Vagina (tissue), 2 donors: Measurements from ENCODE around the gene TBC1D4. TPM values are rescaled to one million over a fixed set of nuclear protein-coding genes. Genes with fewer than 3 reads are reported as not detected.

Experiments
- DNase-seq, 2 donors: peaks; one replicate each; pipeline ENCODE4 v3.0.0-alpha.2; 2017; ENCODE audit errors: extremely low spot score in 2 of 2
- H3K27ac ChIP-seq: fragments of 200-600 bp; sonication (generic); one replicate; pipeline ENCODE4 v1.5.1; 2019
- H3K27me3 ChIP-seq: fragments of 200-600 bp; sonication (generic); one replicate; pipeline ENCODE4 v1.5.1; 2019
- H3K36me3 ChIP-seq, 2 donors: fragments of 200-600 bp; sonication (generic); one replicate each; pipeline ENCODE4 v1.5.1; 2017 to 2019
- H3K4me1 ChIP-seq: fragments of 200-600 bp; sonication (generic); one replicate; pipeline ENCODE4 v1.5.1; 2019
- H3K4me3 ChIP-seq, 2 donors: fragments of 200-600 bp; sonication (generic); 1 replicate in 1 of 2; 2 replicates in 1 of 2; pipeline ENCODE4 v1.5.1; 2016 to 2019
- H3K9me3 ChIP-seq: fragments of 200-600 bp; sonication (generic); one replicate; pipeline ENCODE4 v1.5.1; 2019
- POLR2A ChIP-seq, 2 donors: fragments of 450-650 bp; IDR thresholded peaks; one replicate each; pipeline ENCODE4 v1.6.1; 2017; ENCODE audit warnings: antibody characterized with exemption in 2 of 2, mild to moderate bottlenecking in 2 of 2, moderate library complexity in 2 of 2
- POLR2AphosphoS5 ChIP-seq, 2 donors: sonication (generic); formaldehyde crosslinking; IDR thresholded peaks; one replicate each; pipeline ENCODE4 v1.9.0; 2017; ENCODE audit warnings: antibody characterized with exemption in 2 of 2, mild to moderate bottlenecking in 2 of 2, low read depth in 1 of 2; ENCODE audit not compliant: insufficient read depth in 1 of 2
- intact Hi-C: fragments of 100-400 bp; cut with DNase I; formaldehyde crosslinking; loops from one replicate; pipeline ENCODE4 v1.15.1; 2023
- total RNA-seq: library from RNA; depleted of rRNA; stranded (reverse); fragments of >200 nt; gene quantifications from one replicate; pipeline ENCODE4 v1.2.3, GENCODE V29; 2016
- TF ChIP-seq, protein P1 (sequence below), 3 experiments: fragments of 450-650 bp in 2 of 3; fragments of 200-600 bp in 1 of 3; sonication (generic) in 1 of 3; IDR thresholded peaks; one replicate each; pipeline ENCODE4 v1.5.1; 2017 to 2019; ENCODE audit warnings: antibody characterized with exemption in 3 of 3, mild to moderate bottlenecking in 2 of 3, moderate library complexity in 2 of 3

Gene TBC1D4
- total RNA-seq, 1 donor from 2014 or later = 25.0 TPM

GRCh38 chr13:75454497-75454896, 27.5 kb downstream of the TBC1D4 start:
- Histone ChIP-seq H3K27ac (no peak overlapping the region), H3K4me3 (no peak overlapping the region), H3K36me3 (no peaks in the 10 kb centered on the region), H3K4me1 (peaks cover 19% of the 10 kb centered on the region), H3K27me3 (no peaks in the 10 kb centered on the region), H3K9me3 (no peaks in the 10 kb centered on the region)
- intact Hi-C loops = no loop called here
- no peak for TF ChIP-seq POLR2A (IDR thresholded peaks at IDR 0.05)
- TF ChIP-seq, protein P1, sequence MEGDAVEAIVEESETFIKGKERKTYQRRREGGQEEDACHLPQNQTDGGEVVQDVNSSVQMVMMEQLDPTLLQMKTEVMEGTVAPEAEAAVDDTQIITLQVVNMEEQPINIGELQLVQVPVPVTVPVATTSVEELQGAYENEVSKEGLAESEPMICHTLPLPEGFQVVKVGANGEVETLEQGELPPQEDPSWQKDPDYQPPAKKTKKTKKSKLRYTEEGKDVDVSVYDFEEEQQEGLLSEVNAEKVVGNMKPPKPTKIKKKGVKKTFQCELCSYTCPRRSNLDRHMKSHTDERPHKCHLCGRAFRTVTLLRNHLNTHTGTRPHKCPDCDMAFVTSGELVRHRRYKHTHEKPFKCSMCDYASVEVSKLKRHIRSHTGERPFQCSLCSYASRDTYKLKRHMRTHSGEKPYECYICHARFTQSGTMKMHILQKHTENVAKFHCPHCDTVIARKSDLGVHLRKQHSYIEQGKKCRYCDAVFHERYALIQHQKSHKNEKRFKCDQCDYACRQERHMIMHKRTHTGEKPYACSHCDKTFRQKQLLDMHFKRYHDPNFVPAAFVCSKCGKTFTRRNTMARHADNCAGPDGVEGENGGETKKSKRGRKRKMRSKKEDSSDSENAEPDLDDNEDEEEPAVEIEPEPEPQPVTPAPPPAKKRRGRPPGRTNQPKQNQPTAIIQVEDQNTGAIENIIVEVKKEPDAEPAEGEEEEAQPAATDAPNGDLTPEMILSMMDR (IDR thresholded peaks at IDR 0.05) = no peak
- TF ChIP-seq POLR2AphosphoS5 (IDR thresholded peaks at IDR 0.05; ENCODE audit: insufficient read depth in 1 of 2, low read depth in 1 of 2) = peak in 1 of 2 donors; percentile 66
- DNase-seq = no peak

DNA sequence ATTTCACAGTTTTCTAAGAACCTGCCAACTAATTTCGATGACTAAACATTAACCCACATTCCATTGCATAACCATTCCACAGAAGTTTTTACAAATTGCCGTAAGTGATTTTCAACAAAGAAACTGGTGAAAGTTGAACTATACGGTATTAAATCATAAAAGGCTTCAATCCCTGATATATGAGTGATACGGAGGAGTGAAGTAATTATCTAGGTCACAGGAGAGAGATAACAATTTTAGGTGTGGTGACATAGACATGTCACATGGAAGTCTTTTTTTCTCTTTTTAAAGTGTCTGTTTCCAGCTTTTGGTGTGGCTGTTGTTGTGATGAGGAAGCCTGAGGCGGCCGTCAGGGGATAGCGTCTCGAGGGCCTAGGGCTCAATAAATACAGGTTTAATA, 29.4 kb downstream of the TBC1D4 start:
- TF ChIP-seq POLR2A (IDR thresholded peaks at IDR 0.05) (no peak), POLR2AphosphoS5 (IDR thresholded peaks at IDR 0.05; ENCODE audit: insufficient read depth in 1 of 2, low read depth in 1 of 2) (no peak)
- TF ChIP-seq, protein P1 (IDR thresholded peaks at IDR 0.05) = no peak
- Histone ChIP-seq H3K9me3 (no peaks in the 10 kb centered on the region), H3K27me3 (no peaks in the 10 kb centered on the region), H3K4me3 (no peak overlapping the region), H3K27ac (no peak overlapping the region), H3K4me1 (peaks cover 19% of the 10 kb centered on the region), H3K36me3 (no peaks in the 10 kb centered on the region)
- DNase-seq = no peak
- intact Hi-C loops = no loop called here

- no peaks in the 10 kb centered on the region for H3K27me3 ChIP-seq
- intact Hi-C loops = no loop called here
- no peak for DNase-seq
- H3K4me3 ChIP-seq = no peak overlapping the region
- peaks cover 18% of the 10 kb centered on the region for H3K4me1 ChIP-seq
- H3K9me3 ChIP-seq = no peaks in the 10 kb centered on the region
- no peak overlapping the region for H3K27ac ChIP-seq
- no peaks in the 10 kb centered on the region for H3K36me3 ChIP-seq
- TF ChIP-seq POLR2AphosphoS5 (IDR thresholded peaks at IDR 0.05; ENCODE audit: insufficient read depth in 1 of 2, low read depth in 1 of 2) = no peak
- no peak for TF ChIP-seq POLR2A (IDR thresholded peaks at IDR 0.05)
- TF ChIP-seq, protein P1 (IDR thresholded peaks at IDR 0.05) = no peak
Measured at GRCh38 chr13:75447493-75447892, 34.5 kb downstream of the TBC1D4 start.

DNA sequence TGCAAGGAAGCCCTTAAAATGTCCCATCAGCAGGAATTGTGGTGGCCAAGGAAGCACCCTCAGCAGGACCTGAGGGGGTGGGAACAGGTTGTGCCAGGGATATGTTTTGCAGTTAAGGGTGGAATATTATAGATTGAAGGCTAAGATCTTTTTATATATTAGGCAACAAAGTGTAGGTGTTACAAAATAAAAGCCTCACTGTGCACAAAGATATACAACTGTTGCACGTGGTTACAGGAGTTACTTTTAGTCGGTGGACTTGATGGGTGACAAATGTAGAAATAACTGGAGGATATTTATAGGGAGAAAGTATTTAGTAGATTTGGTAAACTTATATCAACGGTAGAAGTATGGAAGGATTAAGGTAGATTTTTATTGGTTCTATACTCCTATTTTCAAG, 35.1 kb downstream of the TBC1D4 start:
- Histone ChIP-seq H3K27ac (no peak overlapping the region), H3K4me3 (no peak overlapping the region), H3K36me3 (no peaks in the 10 kb centered on the region), H3K9me3 (no peaks in the 10 kb centered on the region), H3K27me3 (no peaks in the 10 kb centered on the region), H3K4me1 (peaks cover 16% of the 10 kb centered on the region)
- no peak for DNase-seq
- TF ChIP-seq, protein P1 (IDR thresholded peaks at IDR 0.05) = no peak
- intact Hi-C loops = no loop called here

- H3K9me3 ChIP-seq = no peaks in the 10 kb centered on the region
- TF ChIP-seq POLR2A (IDR thresholded peaks at IDR 0.05) (no peak), POLR2AphosphoS5 (IDR thresholded peaks at IDR 0.05; ENCODE audit: insufficient read depth in 1 of 2, low read depth in 1 of 2) (no peak)
- TF ChIP-seq, protein P1 (IDR thresholded peaks at IDR 0.05) = no peak
- H3K36me3 ChIP-seq = no peaks in the 10 kb centered on the region
- intact Hi-C loops = no loop called here
- peaks cover 16% of the 10 kb centered on the region for H3K4me1 ChIP-seq
- no peaks in the 10 kb centered on the region for H3K27me3 ChIP-seq
- H3K27ac ChIP-seq = peak overlapping the region; percentile 40
- no peak for DNase-seq
- H3K4me3 ChIP-seq = no peak overlapping the region
Measured at GRCh38 chr13:75445717-75446499, 36.1 kb downstream of the TBC1D4 start.
